Endothelial cell of hepatic sinusoid (primary cell): ENCODE measurements around the gene FYB1.

Experiments used
- in situ Hi-C: cut with HindIII; loops from 2 replicates; pipeline ENCODE4 v1.10.0; 2017; ENCODE audit warnings: low sequenced_read_pairs

FYB1 gene

DNA sequence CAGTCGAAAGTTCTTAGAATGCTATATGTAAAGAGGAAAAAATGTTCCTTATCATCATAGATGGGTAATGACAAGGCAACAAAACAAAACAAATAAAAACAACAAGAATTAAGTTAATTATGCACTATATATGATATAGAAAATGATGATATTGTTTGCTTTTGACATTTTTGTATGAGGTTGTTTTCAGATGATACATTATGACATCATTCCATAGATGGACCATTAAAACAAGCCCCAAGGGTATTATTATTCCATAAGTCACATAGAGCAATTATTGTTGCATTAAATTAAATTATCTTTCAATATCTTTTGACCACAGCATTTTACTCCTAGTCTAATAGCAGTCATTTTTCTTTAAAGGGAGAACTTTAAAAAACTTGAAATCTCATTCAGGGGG is 88.6 kb downstream of the FYB1 start:
- in situ Hi-C loops: no loop called here

DNA sequence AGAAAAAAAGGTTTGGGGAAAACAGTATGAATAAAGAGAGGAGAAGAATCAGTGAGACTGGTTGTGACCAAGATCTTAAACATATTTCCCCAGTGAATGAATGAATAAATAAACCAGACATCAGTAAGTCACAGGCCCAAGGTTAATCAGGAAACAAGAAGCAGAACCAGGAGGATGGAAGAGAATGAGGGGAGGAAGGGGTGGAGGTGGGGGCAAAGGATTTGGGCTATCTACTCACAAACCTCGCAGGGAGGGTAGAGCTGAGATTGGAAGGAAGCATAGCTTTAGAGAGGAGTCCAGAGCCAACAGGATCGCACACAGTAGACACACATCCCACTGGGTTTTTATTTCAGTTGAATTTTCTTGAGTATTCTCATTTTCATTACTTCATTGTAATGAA is 97.4 kb downstream of the FYB1 start:
- in situ Hi-C loops: no loop called here

DNA sequence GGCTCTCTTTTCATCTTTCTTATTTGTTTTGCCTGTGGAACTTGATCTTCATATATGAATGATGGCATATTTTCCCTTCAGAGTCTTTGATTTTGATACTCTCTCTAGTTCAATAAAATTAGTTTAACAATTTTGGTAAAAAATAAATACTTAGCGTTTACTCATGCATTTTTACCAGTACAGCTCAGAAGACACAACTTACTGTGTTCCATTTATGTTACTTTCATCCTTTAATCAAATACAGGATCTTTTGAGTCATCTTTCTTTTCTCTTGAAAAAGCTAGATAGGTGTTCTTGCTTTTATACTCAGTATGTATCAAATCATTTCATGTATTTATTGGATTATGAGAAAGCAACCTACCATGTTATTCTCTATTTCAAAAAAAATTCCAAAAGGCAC is 98.0 kb downstream of the FYB1 start:
- in situ Hi-C loops: no loop called here

DNA sequence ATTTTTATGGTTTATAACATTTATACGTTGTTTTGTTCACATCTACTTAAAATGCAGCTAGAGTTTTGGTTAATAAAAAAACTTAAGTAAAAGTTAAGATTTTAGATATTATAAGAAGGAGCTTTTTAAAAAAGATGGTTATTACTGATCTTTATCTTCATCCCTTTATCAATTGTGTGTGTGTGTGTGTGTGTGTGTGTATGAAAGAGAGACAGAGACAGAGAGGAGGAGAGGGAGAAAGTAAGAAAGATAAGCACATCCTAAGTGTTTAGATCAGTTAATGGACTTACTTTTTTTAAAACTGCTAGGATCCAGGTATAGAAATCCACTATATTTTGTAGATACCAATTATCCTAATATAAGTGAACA is 99.3 kb downstream of the FYB1 start:
- in situ Hi-C loops: no loop called here

DNA sequence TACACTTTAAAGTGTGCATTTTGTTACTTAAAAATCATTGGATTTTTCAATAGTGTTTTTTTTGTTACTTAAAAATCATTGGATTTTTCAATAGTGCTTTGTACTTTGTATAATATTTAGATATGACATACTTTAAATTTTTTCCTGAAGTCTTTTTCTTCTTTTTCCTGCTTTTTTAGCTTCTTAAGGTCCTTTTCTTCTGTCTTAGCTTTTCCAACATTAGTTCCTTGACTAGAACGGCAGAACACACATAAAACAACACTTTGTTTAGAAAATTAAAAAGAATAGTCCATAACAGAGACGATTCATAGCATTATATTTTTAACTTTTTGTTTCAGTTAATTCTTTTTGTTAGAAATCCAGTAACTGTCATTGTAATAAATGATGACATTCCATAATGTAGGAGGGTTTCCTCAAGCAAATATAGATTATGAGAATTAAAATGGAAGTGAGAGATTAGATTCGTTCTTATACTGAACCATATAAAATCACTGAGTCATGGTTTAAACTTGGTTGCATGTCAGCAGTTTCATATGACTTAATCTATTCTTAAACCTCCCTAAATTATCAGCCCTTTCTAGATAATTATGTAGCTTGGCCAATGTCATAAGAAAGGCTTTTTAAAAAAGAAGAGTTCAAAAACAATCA is 99.8 kb downstream of the FYB1 start:
- in situ Hi-C loops: no loop called here

DNA sequence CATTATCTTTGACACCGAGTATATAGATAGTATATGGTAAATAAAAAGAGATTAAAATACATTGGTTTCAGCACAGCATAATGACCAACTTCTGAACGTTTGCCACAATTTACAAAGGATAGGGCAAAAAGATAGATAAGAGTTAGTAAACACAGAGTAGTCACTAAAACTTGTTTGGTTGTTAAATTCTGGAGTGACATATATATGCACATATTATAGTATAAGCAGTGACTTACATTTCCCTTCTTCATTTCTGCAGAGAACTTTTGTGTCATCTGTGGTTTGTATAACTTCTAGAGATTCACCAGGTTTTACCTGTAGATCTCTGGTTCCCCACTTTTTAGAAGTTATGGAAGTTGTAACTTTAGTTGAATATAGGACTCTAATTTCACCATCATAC is 100.7 kb downstream of the FYB1 start:
- in situ Hi-C loops: no loop called here

DNA sequence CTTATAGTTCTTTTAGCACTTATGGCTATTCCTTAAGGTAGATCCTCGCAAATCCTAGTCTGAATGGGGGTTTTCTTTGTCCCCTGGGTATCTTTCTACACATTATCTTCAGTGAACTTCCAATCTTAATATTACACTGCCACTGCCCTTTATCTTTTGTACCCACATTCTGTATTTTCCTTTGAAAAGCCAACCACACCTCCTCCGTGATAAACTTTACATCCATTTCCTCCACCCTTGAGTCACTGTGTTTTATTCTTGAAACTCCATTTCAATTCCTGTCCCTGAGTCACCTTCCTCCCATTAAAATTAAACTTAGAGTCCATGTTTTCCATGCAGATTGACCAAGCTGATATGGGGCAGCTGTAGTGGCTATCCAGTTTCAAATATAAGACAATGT is 102.0 kb downstream of the FYB1 start:
- in situ Hi-C loops: no loop called here

DNA sequence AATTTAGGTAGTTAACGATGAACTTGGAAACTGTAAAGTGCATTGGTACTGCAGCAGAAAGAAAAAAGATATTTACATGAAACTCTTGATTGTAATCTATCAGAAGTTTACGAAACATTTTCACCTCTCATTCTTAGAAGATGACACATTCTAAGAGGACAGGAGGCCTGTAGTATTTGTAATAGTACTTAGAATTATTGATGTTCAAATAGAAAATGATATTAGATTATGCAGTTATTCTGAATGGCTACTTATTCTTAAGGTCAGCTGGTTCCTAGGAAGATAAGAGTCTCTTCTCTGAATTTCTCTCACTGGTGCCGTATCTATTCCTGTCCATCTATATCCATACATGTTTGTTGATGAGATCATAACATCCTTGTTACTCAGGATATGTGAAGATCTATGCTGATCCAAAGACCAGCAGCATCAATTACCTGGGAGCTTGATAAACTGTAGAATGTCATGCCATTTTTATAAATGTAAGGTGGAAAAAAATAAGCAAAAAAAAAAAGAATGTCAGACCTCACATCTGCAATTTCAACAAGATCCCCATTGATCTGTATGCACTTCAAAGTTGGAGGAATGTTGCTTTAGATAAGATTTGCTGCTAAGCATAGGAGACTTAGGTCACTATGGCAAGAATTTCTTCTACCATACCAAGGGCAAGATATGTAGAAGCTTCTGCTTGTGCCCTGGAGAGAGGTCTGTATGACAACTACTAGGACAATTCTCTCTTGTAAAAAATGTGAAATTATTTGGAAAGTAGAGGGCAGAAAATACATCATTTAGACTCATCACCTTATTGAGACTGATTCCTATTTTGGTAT is 102.8 kb downstream of the FYB1 start:
- in situ Hi-C loops: no loop called here

DNA sequence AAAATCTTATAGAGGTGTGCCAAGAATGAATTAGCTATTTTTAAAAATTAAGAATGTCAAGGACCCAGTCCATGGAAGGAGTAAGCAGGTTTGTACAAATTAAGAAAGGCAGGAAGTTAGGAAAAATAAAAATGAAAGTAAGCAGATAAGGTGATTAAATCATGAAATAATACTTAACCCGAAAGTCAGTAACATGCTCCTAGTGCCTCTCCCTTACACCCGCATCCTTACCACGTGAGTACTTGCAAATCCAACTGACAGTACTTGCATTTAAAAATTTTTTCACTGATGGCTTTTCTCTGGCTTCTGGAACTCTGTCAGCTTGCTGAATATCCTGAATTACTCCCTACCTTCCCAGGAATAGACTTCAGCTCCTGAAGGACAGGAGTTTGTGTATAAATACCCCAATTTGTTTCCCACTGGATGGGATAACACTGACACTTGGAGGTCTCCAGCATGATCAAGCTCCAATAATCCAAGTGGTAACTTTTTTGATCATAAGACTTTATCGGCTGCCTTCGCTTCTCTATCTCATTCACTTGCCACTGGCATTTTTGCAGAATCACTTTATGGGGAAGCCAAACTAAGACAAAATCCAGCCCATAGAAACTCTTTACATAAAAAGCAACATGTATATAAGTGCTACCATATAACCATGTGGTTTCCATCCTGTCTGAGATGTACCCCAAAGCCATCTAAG is 103.6 kb downstream of the FYB1 start:
- in situ Hi-C loops: no loop called here

DNA sequence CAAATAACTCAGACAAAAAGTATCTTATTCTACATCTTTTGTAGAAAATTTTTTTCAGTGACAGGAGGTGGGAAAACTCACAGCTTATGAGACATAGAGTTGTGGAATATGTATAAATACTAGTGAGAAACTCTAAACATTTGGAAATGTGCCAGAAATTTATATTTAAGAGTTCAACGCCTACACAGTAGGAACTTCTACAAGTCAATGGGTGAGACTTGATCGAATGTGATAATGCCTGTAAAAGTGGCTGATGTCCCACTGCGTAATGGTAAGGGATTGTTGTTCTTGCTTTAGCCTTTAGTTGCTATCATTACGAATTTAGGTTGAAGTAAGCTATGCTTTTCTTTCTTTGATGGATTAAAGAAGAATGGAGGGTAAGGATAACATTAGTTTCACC is 105.2 kb downstream of the FYB1 start:
- in situ Hi-C loops: no loop called here

DNA sequence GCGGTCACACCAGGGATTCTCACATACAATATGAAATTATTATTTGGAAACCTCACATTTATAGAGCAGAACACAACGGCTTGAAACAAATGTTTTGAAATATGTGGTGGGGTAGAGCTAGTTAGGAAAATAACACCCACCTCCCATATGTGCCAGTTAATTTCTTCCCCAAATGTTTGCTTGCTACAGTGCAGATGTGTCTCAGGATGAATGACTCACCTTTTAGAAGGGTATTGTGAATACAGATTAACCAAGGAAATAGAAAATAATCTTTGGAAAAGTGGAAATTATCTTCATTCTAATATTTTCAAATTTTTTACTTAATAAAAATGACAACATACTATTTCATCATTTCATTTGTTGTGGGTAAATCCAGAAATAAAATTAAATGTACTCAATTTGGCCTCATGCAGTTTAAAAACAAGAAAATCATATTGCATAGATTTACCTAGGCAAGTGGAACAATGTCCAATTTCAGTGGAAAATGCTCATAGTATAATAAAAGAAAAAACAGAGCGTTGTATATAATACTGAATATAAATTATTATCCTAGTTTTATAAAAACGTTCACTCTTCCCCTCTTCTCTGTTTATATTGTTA is 105.9 kb downstream of the FYB1 start:
- in situ Hi-C loops: no loop called here

DNA sequence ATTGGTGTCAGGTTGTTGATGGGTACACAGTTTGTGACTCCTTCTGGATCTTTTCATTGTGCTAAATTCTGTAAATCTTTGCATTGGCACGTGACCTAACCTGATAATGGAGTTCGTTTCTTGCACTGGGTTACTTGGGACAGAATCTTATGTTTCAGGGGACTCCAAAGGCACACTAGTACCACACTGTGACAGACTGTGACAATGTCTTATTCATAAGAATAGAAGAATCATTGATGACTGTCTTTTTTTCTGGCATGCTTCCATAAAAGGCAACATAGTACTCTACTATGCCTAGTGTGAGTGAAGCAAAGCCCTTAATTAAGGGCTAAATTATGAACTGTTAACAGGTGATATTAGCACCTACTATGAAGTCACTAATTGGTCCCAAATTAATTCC is 109.8 kb downstream of the FYB1 start:
- in situ Hi-C loops: no loop called here

DNA sequence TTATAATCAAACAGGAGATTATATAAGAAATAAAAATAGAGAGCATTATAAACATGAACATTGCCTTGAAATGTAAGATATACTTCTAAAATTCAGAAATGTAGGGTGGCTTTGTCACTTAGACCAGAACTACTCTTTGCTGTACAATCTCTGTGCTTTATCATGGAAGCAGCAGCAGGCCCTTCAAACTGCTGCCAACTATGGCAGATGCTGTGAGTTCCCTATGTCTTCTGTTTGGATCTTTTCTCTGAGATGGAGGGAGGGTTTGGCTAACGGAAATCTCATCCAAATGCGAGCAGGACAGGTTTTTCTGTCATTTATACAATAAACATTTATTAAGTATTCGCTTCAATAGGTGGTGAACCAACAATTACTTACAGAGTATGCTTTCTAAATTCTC is 110.4 kb downstream of the FYB1 start:
- in situ Hi-C loops: no loop called here

DNA sequence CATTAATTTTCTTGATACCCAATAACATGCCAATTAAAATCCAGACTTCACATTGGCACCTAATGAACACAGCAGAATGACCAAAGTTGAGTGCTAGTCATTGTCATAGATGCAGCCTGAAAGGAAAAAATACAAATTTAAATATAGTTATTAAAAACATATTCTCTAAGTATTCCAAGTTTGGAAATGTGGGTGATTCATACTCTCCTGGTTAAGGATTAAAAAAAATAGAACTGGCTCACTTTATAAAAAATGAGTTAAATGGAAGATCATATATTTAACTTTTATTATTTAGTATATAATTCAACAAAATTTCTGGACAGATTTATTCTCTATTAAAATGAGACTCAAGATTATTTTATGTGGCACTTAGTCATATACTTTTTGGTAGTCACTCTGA is 112.0 kb downstream of the FYB1 start:
- in situ Hi-C loops: no loop called here

DNA sequence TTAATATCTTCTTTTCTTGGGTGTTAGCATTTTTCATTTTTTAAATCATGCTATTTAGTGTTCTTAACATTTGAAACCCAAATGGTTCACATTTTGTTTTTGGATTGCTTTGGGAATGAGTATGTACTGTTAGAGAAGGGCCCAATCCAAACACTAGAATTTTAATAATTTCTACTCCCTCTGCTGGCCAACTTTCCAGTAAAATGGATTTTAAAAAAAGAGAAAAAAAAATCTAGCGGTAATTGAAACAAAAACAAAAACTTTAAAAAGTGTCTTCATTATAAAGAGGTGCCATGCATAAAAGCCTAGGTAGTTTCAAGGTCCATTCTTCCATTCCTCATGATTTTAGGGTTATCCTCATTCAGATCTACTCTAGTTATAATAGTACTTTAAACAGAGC is 113.0 kb downstream of the FYB1 start:
- in situ Hi-C loops: no loop called here

DNA sequence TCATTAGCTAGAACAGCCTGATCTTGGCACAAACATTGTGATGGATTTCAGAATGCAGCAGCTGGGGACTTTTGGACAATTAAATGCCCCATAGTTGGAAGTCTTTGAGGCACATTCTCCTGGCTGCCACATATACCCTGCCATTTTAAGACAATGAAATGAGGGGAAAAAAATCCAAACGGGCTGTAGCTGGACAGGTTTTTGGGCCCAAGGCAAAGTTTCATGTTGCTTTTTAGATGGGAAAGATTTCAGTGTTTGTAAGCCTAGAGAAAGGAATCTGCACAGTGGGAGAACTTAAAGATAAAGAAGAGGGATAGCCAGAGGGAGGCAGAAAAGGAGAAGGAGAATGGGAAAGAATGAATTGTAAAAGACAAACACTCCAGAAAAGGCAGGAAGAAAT is 115.1 kb downstream of the FYB1 start:
- in situ Hi-C loops: no loop called here

DNA sequence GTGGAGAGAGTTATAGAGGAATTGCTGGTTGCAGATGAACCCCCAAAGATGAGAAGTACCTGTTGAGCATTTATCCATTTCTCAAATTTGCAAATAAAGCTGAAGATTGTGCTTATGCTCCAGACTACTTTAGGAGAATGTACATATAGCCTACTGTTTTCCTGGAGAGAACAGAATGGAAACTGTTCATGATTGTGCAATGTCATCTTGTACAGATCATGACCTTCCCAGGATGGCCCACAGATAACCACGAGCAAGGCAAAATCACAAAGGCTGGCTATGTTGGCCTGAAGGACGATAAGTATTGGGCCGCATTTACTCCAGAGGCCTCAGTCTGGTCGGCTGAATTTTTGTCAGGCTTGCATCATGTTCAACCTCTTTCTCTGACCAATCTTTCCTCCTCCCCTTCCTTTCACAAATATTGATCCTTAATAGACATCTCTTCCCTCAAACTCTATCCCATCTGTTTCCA is 116.6 kb downstream of the FYB1 start:
- in situ Hi-C loops: no loop called here

DNA sequence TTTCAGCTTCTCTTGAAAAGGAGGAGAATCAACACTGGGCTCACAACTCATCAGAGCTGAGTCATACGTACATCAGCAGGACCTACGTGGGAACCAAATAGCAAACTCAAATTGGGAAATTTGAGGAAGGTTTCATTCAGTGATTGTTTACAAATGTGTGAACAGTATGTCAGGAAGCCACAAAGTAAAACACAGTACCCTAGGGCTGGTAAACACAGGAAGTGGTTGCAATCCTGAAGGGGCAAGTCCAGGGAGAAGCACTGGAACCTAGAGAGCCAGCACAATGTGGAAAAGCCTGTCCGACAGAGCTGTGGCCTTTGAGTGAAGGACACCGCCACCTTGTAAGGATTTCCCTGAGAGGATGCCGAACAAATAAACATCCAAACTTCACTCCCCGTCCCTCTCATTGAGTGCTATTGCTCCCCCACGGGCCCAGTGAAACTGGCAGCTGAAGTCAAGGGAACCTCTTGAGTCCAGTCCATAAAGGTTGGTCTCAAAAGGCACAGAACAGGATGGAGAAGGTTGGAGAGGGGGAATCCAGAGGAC is 118.4 kb downstream of the FYB1 start:
- in situ Hi-C loops: no loop called here

DNA sequence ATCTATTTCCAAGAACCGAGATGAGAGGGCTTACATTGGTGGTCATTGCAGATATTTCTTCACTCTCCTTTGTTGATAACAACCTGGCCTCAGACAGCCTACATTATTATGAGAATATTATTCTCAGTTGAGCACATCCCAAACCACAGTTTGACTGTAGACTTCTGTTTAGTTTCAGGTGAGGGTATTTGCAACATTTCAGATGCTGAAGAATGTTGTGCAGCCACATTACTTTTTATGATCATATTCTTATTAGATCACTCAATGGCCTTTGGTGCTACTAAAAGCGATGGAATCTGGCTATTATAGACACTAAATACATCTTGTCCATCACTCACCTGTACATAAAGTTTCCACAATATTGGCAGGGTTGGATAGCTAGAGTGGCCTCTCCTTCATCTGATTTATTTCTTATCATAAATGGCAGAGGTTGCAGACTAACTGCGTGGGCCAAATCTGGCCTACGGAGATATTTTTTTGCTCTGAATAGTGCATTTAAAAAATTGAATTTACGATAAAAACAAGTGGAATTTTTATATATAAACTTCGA is 119.0 kb downstream of the FYB1 start:
- in situ Hi-C loops: no loop called here

DNA sequence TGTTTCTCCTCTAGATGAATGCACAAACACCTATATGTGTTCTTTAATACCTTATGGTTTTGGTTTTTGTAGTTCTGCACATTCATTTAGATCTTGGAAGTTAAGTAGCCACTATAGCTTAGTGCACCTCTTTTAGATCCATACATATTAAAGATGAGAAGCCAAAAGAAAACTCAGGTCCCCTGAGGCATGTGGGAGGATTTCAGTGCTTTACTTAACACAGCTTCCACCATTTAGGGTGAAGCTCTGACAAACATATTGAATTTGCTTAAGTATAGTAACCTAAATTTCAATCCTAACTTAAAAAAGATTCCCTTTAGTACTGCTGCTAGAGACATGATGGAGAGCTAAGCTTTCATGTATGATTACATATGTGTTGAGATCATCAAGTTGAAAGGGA is 119.5 kb downstream of the FYB1 start:
- in situ Hi-C loops: no loop called here

DNA sequence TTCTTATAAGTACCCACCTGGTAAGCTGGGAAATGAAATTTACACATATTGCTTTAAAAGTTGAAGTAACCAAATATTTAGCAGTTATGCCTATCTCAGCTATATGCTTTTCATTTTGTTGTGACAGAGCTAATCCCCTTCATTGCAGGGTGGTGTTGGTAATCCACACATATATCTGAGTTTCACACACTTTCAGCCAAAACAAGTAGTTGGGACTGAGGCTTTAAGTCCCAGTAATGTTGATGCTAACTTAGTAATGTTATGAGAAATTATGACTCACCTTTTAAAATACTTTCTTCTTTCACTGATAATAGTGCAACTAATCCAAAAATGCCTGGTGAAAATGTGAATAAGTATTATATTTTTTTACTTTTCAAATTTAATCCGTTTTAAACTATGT is 126.0 kb downstream of the FYB1 start:
- in situ Hi-C loops: no loop called here
